GM12878 (cell line): Measurements from ENCODE around the gene MAPK8IP1. TPM values are rescaled to one million over a fixed set of nuclear protein-coding genes. Genes with fewer than 3 reads are reported as not detected.

ENCODE experiments used
- ATAC-seq: fragments of 200-7000 bp; cut with Tn5 transposase; 3 replicates; pipeline ENCODE4 v1.9.1; 2020; ENCODE audit warnings: mild to moderate bottlenecking, moderate library complexity
- BruUV-seq: library from RNA; stranded (reverse); fragments of 400-500 nt; replicated peaks from 2 replicates; lab custom pipeline; 2021; lab: Mats Ljungman, UMichigan
- CTCF ChIA-PET: fragments of 300-600 bp; sonication (Branson Sonifier 250); formaldehyde crosslinking; extraction: SDS; loops from one replicate; lab custom pipeline; 2021; ENCODE audit warnings: inconsistent platforms; lab: Yijun Ruan, JAX
- POLR2A ChIA-PET: fragments of 350-600 bp; formaldehyde crosslinking; extraction: SDS; loops from one replicate; lab custom pipeline; 2021; ENCODE audit warnings: inconsistent platforms; lab: Charles Lee
- RAD21 ChIA-PET: fragments of 300-600 bp; sonication (Branson Sonifier 250); formaldehyde crosslinking; loops from one replicate; lab custom pipeline; 2023; ENCODE audit warnings: antibody characterized with exemption; ENCODE audit not compliant: unreplicated experiment; lab: Charles Lee
- SMC1A ChIA-PET: fragments of 300-600 bp; sonication (Branson Sonifier 250); formaldehyde crosslinking; loops from one replicate; lab custom pipeline; 2023; ENCODE audit not compliant: unreplicated experiment, uncharacterized antibody; lab: Charles Lee
- DNase-seq: peaks from one replicate; pipeline ENCODE4 v3.0.0-alpha.2; 2011; ENCODE audit warnings: low read depth, low spot score
- FAIRE-seq: peaks from 3 replicates; lab custom pipeline; 2011; peaks lifted over from hg19 to GRCh38; lab: Jason Lieb, UNC
- H2AFZ ChIP-seq: 2 replicates; pipeline ENCODE4 v1.6.0; 2011; ENCODE audit warnings: low read depth, low read length, control low read depth; ENCODE audit not compliant: control insufficient read depth
- H3K27ac ChIP-seq: 2 replicates; pipeline ENCODE4 v1.5.1; 2011; ENCODE audit warnings: control low read depth; ENCODE audit not compliant: control insufficient read depth, insufficient read depth
- H3K27me3 ChIP-seq, 2 experiments: replicated peaks in 1 of 2; 2 replicates each; pipeline versions ENCODE4 v1.6.0 to v1.6.1; 2011; ENCODE audit warnings: low read length in 1 of 2; ENCODE audit not compliant: control insufficient read depth in 2 of 2, insufficient read depth in 2 of 2
- H3K36me3 ChIP-seq, 2 experiments: 2 replicates each; pipeline ENCODE4 v1.5.1; 2011; ENCODE audit warnings: low read length in 1 of 2; ENCODE audit not compliant: control insufficient read depth in 2 of 2, insufficient read depth in 2 of 2
- H3K4me1 ChIP-seq: 2 replicates; pipeline ENCODE4 v1.6.1; 2011; ENCODE audit warnings: mild to moderate bottlenecking, low read length, moderate library complexity, mixed read lengths; ENCODE audit not compliant: control insufficient read depth, insufficient read depth
- H3K4me2 ChIP-seq: 2 replicates; pipeline ENCODE4 v1.6.0; 2011; ENCODE audit warnings: control low read depth; ENCODE audit not compliant: control insufficient read depth, insufficient read depth
- H3K4me3 ChIP-seq: fragments of 200-600 bp; sonication (generic); 2 replicates; pipeline ENCODE4 v1.5.1; 2016
- H3K79me2 ChIP-seq: 2 replicates; pipeline ENCODE4 v1.6.0; 2011; ENCODE audit warnings: low read length; ENCODE audit not compliant: control insufficient read depth, insufficient read depth
- H3K9ac ChIP-seq: 2 replicates; pipeline ENCODE4 v1.8.0; 2011; ENCODE audit warnings: low read length, control low read depth, mixed read lengths; ENCODE audit not compliant: control insufficient read depth, insufficient read depth
- H3K9me3 ChIP-seq: replicated peaks from 3 replicates; pipeline ENCODE4 v1.5.1; 2011; ENCODE audit warnings: mild to moderate bottlenecking, low read length; ENCODE audit not compliant: control insufficient read depth, insufficient read depth
- H4K20me1 ChIP-seq: 2 replicates; pipeline ENCODE4 v1.6.0; 2011; ENCODE audit not compliant: control insufficient read depth, insufficient read depth
- BCL3 ChIP-seq: IDR thresholded peaks from 2 replicates; pipeline ENCODE4 v1.6.1; 2011; ENCODE audit warnings: borderline replicate concordance, low read depth, mild to moderate bottlenecking, moderate library complexity, low read length; ENCODE audit not compliant: insufficient read depth, poor library complexity, severe bottlenecking
- FOXM1 ChIP-seq: IDR thresholded peaks from 2 replicates; pipeline ENCODE4 v1.6.1; 2012; ENCODE audit warnings: low read depth, mild to moderate bottlenecking, inconsistent platforms, low read length, moderate library complexity
- HDAC6 ChIP-seq: fragments of 200-600 bp; sonication (generic); IDR thresholded peaks from one replicate; pipeline ENCODE4 v1.8.0; 2017; ENCODE audit warnings: antibody characterized with exemption; ENCODE audit not compliant: unreplicated experiment
- IKZF1 ChIP-seq: fragments of 450-650 bp; conservative IDR thresholded peaks from 2 replicates; pipeline ENCODE4 v1.6.1; 2017; ENCODE audit warnings: antibody characterized with exemption, mild to moderate bottlenecking
- NFYB ChIP-seq: IDR thresholded peaks from 2 replicates; pipeline ENCODE4 v1.6.1; 2011; ENCODE audit warnings: low read depth, mild to moderate bottlenecking, low read length, improper control_type of control experiment, moderate library complexity; ENCODE audit not compliant: insufficient read depth
- REST ChIP-seq: IDR thresholded peaks from 2 replicates; pipeline ENCODE4 v1.6.1; 2012; ENCODE audit warnings: mild to moderate bottlenecking, low read depth, low read length
- SRF ChIP-seq, 2 experiments: IDR thresholded peaks; 2 replicates each; pipeline ENCODE4 v1.6.1; 2011; ENCODE audit warnings: low read depth in 2 of 2, low read length in 2 of 2, mild to moderate bottlenecking in 1 of 2, moderate library complexity in 1 of 2
- YBX1 ChIP-seq: fragments of 450-650 bp; IDR thresholded peaks from 2 replicates; pipeline ENCODE4 v1.6.1; 2016; ENCODE audit warnings: antibody characterized with exemption
- ZBTB4 ChIP-seq: fragments of 450-650 bp; formaldehyde crosslinking; IDR thresholded peaks from 2 replicates; pipeline ENCODE4 v1.4.0; 2022; ENCODE audit warnings: mild to moderate bottlenecking, moderate library complexity
- WGBS: methylation state at CpG from one replicate; pipeline ENCODE4 v1.1.6; 2016; ENCODE audit warnings: low lambda C conversion rate; ENCODE audit not compliant: insufficient replicate concordance, insufficient coverage; ENCODE audit errors: missing lambda C conversion rate; 5-methylcytosine and 5-hydroxymethylcytosine counted together
- in situ Hi-C: fragments of 300-500 bp; cut with MboI; formaldehyde crosslinking; loops from 9 replicates; pipeline ENCODE4 v1.14.3; 2018; ENCODE audit warnings: mixed read lengths
- intact Hi-C: fragments of 100-400 bp; cut with micrococcal nuclease; formaldehyde crosslinking; loops from one replicate; pipeline ENCODE4 v1.14.2; 2022; ENCODE audit not compliant: unreplicated experiment
- polyA plus RNA-seq, 11 experiments: library from polyadenylated mRNA; depleted of rRNA in 4 of 11; unstranded in 6 of 11; stranded (reverse) in 5 of 11; fragments of >200 nt; fragmentation: Nextera tagmentation in 4 of 11; fragmentation: Illumina TruSeq in 1 of 11; extraction: Ambion mirVana in 4 of 11; extraction: Trizol in 1 of 11; gene quantifications; 1 replicate in 1 of 11; 2 replicates in 10 of 11; pipeline versions ENCODE4 v1.2.1 to v1.2.3, GENCODE V29; 2011 to 2016; ENCODE audit warnings: inconsistent platforms in 2 of 11, missing spikeins in 2 of 11, low read depth in 1 of 11
- total RNA-seq, 4 experiments: library from RNA; depleted of rRNA in 3 of 4; stranded (reverse); fragments of >200 nt in 3 of 4; fragmentation: Illumina TruSeq in 1 of 4; extraction: Trizol in 1 of 4; gene quantifications; 2 replicates each; pipeline versions ENCODE4 v1.2.1 to v1.2.3, GENCODE V29; 2013 to 2021

MAPK8IP1 gene
- total and polyA plus RNA-seq, 10 of the 15 experiments (the other 5 are each of a cell fraction or from before 2014, with no cell fraction given) = 0.04 to 0.44 (median 0.11) TPM; not detected in 2

GRCh38 chr11:45922425-45923082 lies 37.1 kb downstream of the MAPK8IP1 start, which contains the start of gene LARGE2 (continued):
- no peak for TF ChIP-seq ZBTB4 (CRISPR knock-in tag)
- no peak for TF ChIP-seq YBX1

- FAIRE-seq (no peak), ATAC-seq (no peak), DNase-seq (no peak)
- no TSS peak for BruUV-seq
- CTCF ChIA-PET = no interaction called here
- intact Hi-C loops (no loop called here), in situ Hi-C loops (no loop called here)
- SMC1A ChIA-PET = no interaction called here
- Histone ChIP-seq H3K4me3 (no peak overlapping the region), H3K9me3 (no peaks in the 10 kb centered on the region; the same call in 2 of the 3 replicates), H3K9ac (no peak overlapping the region), H3K79me2 (no peaks in the 10 kb centered on the region), H3K4me1 (peaks cover 2% of the 10 kb centered on the region), H3K27me3 (peaks cover 6 to 18% of the 10 kb centered on the region in 2 experiments; a peak in 3 of 4 replicates), H3K27ac (no peak overlapping the region), H2AFZ (no peak overlapping the region), H3K36me3 (no peaks in the 10 kb centered on the region), H4K20me1 (no peaks in the 10 kb centered on the region), H3K4me2 (no peak overlapping the region)
- 42% methylated on average over 22 of the region's 22 CpGs for WGBS
- RAD21 ChIA-PET = interaction anchor here (0.6 to 0.7 kb wide), 2 partner anchors 17 to 84 kb away, joined by 3 to 5 read pairs; no protein-coding TSS in a partner anchor
- POLR2A ChIA-PET = interaction anchor here (0.5 to 1.1 kb wide), 2 partner anchors 11 to 193 kb away, joined by 5 to 8 read pairs; no protein-coding TSS in a partner anchor
- no peak for TF ChIP-seq NFYB
- TF ChIP-seq SRF (IDR thresholded peaks at IDR 0.05; ENCODE audit: low read depth in 2 of 2, low read length in 2 of 2) = no peak
- no peak for TF ChIP-seq IKZF1
- no peak for TF ChIP-seq BCL3
- TF ChIP-seq REST = no peak
- TF ChIP-seq HDAC6 = no peak
- TF ChIP-seq FOXM1 = no peak
Observed at GRCh38 chr11:45924036-45924915, 38.8 kb downstream of the MAPK8IP1 start.
